ENCODE measurements around the gene SPECC1L. TPM values are rescaled to one million over a fixed set of nuclear protein-coding genes. Genes with fewer than 3 reads are reported as not detected.

Gene SPECC1L
- total RNA-seq, 1 experiment from 2014 or later: 35.1 TPM

DNA sequence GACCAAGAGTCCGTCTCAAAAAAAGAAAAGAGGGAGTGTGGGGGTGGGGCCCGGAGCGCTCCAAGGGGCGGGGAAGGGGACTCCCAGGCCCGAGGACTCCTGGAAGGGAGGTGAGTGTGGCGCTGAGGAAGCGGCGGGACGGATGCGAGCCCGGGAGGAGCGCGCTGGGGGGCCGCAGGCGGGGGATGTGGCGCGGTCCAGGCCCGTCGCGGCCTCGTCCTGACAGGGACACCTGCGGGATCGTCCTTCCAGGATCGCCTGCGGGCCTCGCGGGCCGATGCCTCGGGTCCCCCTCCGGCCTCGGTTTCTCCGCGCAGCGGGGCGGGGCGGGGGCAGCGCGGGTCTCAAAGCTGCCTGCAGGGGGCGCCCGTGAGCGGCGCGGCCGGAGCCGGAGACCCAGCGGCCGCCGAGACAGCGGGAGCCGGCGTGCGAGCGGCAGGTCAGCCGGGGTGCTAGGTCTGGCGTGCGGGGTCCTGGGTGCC is 152.9 kb downstream of the SPECC1L start:
- Histone ChIP-seq H3K9me2 (replicated peaks; ENCODE audit: insufficient read depth, low read length) (no peaks in the 10 kb centered on the region), H3K9me3 (ENCODE audit: low read length) (no peaks in the 10 kb centered on the region), H3K27ac (ENCODE audit: low read length) (peak overlapping the region; percentile 99; the same call in 1 of the 2 replicates), H2AFZ (ENCODE audit: low read length) (no peak overlapping the region), H4K20me1 (ENCODE audit: insufficient read depth, low read depth, low read length) (no peaks in the 10 kb centered on the region), H3K27me3 (ENCODE audit: low read length) (no peaks in the 10 kb centered on the region), H3K4me1 (ENCODE audit: low read length) (peaks cover 68% of the 10 kb centered on the region), H3K4me2 (ENCODE audit: low read depth, low read length, poor library complexity, severe bottlenecking) (peak overlapping the region; percentile 85), H3K9ac (ENCODE audit: low read length) (peak overlapping the region; percentile 87), H3K4me3 (ENCODE audit: low read length) (peak overlapping the region; percentile 78), H3K79me2 (ENCODE audit: low read length) (peaks cover 26% of the 10 kb centered on the region), H3K36me3 (ENCODE audit: insufficient read depth, low read length) (no peaks in the 10 kb centered on the region)
- DNase-seq: peak; percentile 85

DNA sequence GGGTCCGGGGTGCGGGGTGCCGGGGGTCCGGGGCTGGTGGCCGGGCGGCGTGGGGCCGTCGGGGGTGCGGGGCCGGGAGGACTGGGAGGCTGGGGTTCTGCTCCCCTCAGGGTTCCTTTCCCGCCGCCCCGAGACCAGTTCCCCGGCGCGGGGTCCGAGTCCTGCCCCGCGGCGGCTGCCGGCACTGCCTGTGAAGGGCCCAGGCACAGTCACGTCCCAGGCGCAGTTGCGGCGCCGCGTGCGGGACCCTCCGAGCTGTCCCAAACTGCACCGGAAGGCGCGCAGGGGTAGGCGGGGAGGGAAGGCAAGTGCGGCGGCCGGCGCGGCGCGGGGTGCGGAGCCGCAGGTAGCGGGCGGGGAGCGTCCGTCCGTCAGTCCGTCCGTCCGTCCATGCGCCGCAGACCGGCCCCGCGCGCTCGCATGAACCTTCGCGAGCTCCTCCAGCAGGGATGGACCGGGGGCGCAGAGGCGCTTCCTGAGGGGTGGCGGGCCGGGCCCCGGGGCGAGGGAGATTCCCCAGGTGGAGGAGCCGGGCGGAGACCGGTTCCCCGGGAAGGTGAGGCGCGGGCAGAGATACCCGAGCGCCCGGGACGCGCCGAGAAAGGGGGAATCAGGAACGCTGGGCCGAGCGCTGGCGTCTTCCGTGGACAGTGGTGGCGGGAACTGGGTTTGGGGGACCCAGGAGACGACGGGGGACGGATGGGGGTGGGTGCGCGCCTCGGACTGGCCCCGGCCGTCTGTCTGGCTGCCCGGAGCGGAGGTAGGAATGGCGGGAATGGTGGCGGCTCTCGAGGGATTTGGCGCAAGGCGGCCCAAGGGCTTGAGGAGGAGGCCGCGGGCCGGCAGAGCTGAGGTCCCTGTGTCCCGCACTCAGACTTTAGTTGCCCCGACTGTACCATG is 153.6 kb downstream of the SPECC1L start:
- H2AFZ ChIP-seq (ENCODE audit: low read length): no peak overlapping the region
- peak overlapping the region; percentile 99 for H3K27ac ChIP-seq (ENCODE audit: low read length)

DNA sequence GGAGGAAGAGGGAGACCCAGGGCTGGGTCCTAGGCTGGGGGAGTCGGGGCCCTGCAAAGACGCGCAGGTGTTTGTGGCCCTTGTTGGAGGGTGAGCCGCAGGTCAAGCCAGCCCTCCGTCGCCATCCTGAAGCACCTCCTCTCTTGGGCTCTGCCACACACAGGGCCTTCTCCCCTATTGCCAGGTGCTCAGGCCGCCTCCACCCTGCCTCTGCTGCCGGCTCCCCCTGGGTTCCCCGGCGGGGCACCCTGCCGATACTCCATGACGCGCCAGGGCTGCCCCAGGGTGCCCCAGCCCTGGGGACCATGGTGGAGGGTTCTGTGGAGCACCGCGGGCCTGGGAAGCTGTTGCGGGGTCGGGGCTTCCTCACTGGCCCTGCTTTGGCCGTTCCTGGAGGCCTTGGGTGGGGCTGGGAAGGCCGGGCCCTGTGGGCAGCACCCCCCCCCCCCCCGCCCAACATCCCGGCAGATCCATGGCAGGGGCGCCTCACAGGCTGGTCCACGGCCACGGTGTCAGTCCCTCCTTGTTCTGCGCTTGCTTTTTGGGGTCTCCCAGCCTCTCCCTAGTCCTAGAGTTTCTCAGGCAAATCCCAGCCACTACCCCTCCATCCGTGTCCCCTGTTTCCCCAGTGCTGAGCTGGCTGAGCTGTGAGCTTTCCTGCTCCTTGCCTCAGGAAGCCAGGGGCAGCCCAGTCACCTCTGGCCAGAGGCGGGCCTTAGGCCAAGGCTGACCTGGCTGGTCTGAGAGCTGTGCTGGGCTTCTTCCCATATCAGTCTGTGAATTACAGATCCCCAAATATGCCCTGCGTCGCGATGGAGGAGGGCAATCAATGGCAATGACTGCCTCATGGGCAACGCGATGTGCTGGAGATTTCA is 154.5 kb downstream of the SPECC1L start:
- Histone ChIP-seq H3K9me2 (replicated peaks; ENCODE audit: insufficient read depth, low read length) (no peaks in the 10 kb centered on the region), H3K36me3 (ENCODE audit: insufficient read depth, low read length) (no peaks in the 10 kb centered on the region), H3K4me3 (ENCODE audit: low read length) (peak overlapping the region; percentile 78), H3K9me3 (ENCODE audit: low read length) (no peaks in the 10 kb centered on the region), H3K9ac (ENCODE audit: low read length) (peak overlapping the region; percentile 87), H3K79me2 (ENCODE audit: low read length) (peaks cover 40% of the 10 kb centered on the region), H4K20me1 (ENCODE audit: insufficient read depth, low read depth, low read length) (no peaks in the 10 kb centered on the region), H3K4me1 (ENCODE audit: low read length) (peaks cover 73% of the 10 kb centered on the region), H3K27me3 (ENCODE audit: low read length) (no peaks in the 10 kb centered on the region), H3K4me2 (ENCODE audit: low read depth, low read length, poor library complexity, severe bottlenecking) (peak overlapping the region; percentile 85), H2AFZ (ENCODE audit: low read length) (no peak overlapping the region), H3K27ac (ENCODE audit: low read length) (peak overlapping the region; percentile 99)
- DNase-seq: peak; percentile 54

More for the DNA sequence above, 153.6 kb downstream of the SPECC1L start:
- Histone ChIP-seq H4K20me1 (ENCODE audit: insufficient read depth, low read depth, low read length) (no peaks in the 10 kb centered on the region), H3K9me2 (replicated peaks; ENCODE audit: insufficient read depth, low read length) (no peaks in the 10 kb centered on the region), H3K4me3 (ENCODE audit: low read length) (peak overlapping the region; percentile 78), H3K36me3 (ENCODE audit: insufficient read depth, low read length) (no peaks in the 10 kb centered on the region), H3K79me2 (ENCODE audit: low read length) (peaks cover 31% of the 10 kb centered on the region), H3K4me2 (ENCODE audit: low read depth, low read length, poor library complexity, severe bottlenecking) (peak overlapping the region; percentile 85), H3K4me1 (ENCODE audit: low read length) (peaks cover 68% of the 10 kb centered on the region), H3K9ac (ENCODE audit: low read length) (peak overlapping the region; percentile 87), H3K9me3 (ENCODE audit: low read length) (no peaks in the 10 kb centered on the region), H3K27me3 (ENCODE audit: low read length) (no peaks in the 10 kb centered on the region)
- DNase-seq: peak; percentile 77

DNA sequence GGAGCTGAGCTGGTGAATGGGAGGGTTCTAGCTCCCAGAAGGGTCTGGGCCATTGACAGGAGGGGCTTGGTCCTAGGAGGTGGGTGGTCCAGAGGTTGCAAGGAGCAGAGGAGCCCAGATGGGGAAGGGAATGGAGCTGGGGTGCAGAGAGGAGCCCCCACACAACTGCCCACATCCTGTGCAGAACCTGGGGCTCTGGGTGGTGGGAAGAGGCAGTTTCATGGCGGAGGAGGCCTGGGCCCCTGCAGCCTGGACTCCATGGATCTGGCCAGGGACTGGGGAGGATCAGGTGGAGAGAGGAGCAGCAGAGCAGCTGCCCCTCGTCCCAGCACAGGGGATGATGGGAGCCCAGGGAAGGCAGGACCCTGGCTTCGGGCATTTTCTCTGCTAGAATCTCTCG is 155.8 kb downstream of the SPECC1L start:
- H3K4me2 ChIP-seq (ENCODE audit: low read depth, low read length, poor library complexity, severe bottlenecking): peak overlapping the region; percentile 85
- H3K9ac ChIP-seq (ENCODE audit: low read length): peak overlapping the region; percentile 87

DNA sequence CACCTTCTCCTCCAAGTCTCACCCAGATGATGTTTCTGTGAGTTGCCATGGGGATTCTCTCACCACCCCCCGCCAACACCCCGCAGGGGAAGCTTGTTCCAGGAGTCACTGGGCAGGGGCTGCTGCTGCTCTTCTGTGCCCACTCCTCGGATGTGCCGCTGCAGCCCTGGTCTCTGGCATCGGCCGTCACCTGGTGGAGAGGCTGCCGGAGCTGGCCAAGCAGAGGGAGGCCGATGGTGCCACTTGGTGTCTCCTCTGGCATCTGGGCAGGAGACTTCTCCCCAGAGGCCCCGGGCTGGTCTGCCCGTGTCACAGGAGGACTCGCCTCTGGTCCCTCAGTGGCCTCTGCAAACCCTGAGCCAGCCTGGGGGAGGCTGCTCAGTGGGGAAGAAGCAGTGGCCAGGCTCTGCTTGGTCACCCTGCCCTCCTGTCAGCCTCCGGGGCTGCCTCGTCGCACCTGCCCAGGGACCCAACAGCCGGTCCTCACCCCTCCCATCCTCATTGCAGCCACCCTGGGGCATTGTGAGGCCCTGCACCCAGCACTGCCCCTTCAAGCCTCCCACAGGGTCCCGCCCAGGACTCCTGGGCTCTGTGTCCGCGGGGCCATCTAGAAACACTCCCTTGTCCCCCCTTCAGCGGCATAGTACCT is 156.3 kb downstream of the SPECC1L start:
- peak overlapping the region; percentile 78 for H3K4me3 ChIP-seq (ENCODE audit: low read length)
- no peaks in the 10 kb centered on the region for H3K27me3 ChIP-seq (ENCODE audit: low read length)
- peak overlapping the region; percentile 99 for H3K27ac ChIP-seq (ENCODE audit: low read length)
- peak overlapping the region; percentile 87 for H3K9ac ChIP-seq (ENCODE audit: low read length)
- H3K4me2 ChIP-seq (ENCODE audit: low read depth, low read length, poor library complexity, severe bottlenecking): peak overlapping the region; percentile 85
- H3K4me1 ChIP-seq (ENCODE audit: low read length): peaks cover 77% of the 10 kb centered on the region
- H4K20me1 ChIP-seq (ENCODE audit: insufficient read depth, low read depth, low read length): no peaks in the 10 kb centered on the region
- no peak overlapping the region for H2AFZ ChIP-seq (ENCODE audit: low read length)
- peak; percentile 71 for DNase-seq
- no peaks in the 10 kb centered on the region for H3K9me3 ChIP-seq (ENCODE audit: low read length)
- H3K79me2 ChIP-seq (ENCODE audit: low read length): peaks cover 58% of the 10 kb centered on the region
- no peaks in the 10 kb centered on the region for H3K36me3 ChIP-seq (ENCODE audit: insufficient read depth, low read length)
- no peaks in the 10 kb centered on the region for H3K9me2 ChIP-seq (replicated peaks; ENCODE audit: insufficient read depth, low read length)

More for the DNA sequence above, 155.8 kb downstream of the SPECC1L start:
- H3K9me3 ChIP-seq (ENCODE audit: low read length): no peaks in the 10 kb centered on the region
- no peaks in the 10 kb centered on the region for H3K36me3 ChIP-seq (ENCODE audit: insufficient read depth, low read length)
- H3K4me1 ChIP-seq (ENCODE audit: low read length): peaks cover 73% of the 10 kb centered on the region
- H3K27ac ChIP-seq (ENCODE audit: low read length): peak overlapping the region; percentile 99
- DNase-seq: no peak
- H3K9me2 ChIP-seq (replicated peaks; ENCODE audit: insufficient read depth, low read length): no peaks in the 10 kb centered on the region
- H3K4me3 ChIP-seq (ENCODE audit: low read length): peak overlapping the region; percentile 78
- H3K27me3 ChIP-seq (ENCODE audit: low read length): no peaks in the 10 kb centered on the region
- peaks cover 53% of the 10 kb centered on the region for H3K79me2 ChIP-seq (ENCODE audit: low read length)
- H2AFZ ChIP-seq (ENCODE audit: low read length): no peak overlapping the region
- H4K20me1 ChIP-seq (ENCODE audit: insufficient read depth, low read depth, low read length): no peaks in the 10 kb centered on the region

DNA sequence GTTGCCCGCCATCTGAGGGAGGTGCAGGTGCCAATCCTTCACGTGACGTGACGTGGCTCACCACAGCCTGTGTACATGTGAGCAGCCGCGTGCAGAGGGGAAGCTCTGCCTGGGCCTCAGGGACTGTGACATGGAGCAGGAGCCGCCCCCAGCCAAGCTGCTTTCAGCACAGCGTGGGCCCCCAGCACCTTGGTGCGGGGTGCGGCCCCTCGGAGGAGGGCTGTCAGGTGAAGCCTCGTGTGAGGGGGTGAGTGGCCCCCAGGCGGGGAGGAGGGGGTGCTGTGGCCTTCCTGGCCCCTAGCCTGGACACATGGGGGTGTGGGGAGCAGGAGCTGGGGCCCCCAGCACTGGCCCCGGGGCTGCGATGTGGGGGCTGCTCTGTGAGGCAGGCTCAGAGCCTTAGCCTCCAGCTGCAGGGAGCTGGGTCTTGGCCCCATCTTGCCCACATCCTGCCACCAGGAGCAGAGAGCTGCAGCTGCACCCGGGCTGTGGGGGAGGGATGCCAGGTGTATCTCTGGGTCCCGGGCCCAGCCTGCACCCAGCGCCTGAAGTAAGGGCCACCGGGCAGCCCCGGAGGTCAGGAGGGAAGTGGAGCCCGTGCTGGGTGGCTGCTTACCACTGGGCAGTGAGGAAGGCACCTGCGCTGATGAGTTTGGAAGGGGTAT is 157.0 kb downstream of the SPECC1L start, which contains the start of gene ADORA2A:
TSS of gene ADORA2A (plus strand) at position 100 of the 665 bp plus-strand sequence. CDS start 5,806 bp downstream, outside the sequence.
- Histone ChIP-seq H3K9ac (ENCODE audit: low read length) (peak within 1 kb of the TSS; percentile 87), H4K20me1 (ENCODE audit: insufficient read depth, low read depth, low read length) (no peaks in the 10 kb centered on the region), H3K4me2 (ENCODE audit: low read depth, low read length, poor library complexity, severe bottlenecking) (peak within 1 kb of the TSS; percentile 85), H3K27ac (ENCODE audit: low read length) (peak within 1 kb of the TSS; percentile 99), H2AFZ (ENCODE audit: low read length) (no peak within 1 kb of the TSS), H3K36me3 (ENCODE audit: insufficient read depth, low read length) (no peaks in the 10 kb centered on the region), H3K4me3 (ENCODE audit: low read length) (peak within 1 kb of the TSS; percentile 78), H3K9me2 (replicated peaks; ENCODE audit: insufficient read depth, low read length) (no peaks in the 10 kb centered on the region), H3K9me3 (ENCODE audit: low read length) (no peaks in the 10 kb centered on the region), H3K27me3 (ENCODE audit: low read length) (no peaks in the 10 kb centered on the region), H3K4me1 (ENCODE audit: low read length) (peaks cover 83% of the 10 kb centered on the region), H3K79me2 (ENCODE audit: low read length) (peaks cover 61% of the 10 kb centered on the region)
- peak; percentile 95 for DNase-seq

DNA sequence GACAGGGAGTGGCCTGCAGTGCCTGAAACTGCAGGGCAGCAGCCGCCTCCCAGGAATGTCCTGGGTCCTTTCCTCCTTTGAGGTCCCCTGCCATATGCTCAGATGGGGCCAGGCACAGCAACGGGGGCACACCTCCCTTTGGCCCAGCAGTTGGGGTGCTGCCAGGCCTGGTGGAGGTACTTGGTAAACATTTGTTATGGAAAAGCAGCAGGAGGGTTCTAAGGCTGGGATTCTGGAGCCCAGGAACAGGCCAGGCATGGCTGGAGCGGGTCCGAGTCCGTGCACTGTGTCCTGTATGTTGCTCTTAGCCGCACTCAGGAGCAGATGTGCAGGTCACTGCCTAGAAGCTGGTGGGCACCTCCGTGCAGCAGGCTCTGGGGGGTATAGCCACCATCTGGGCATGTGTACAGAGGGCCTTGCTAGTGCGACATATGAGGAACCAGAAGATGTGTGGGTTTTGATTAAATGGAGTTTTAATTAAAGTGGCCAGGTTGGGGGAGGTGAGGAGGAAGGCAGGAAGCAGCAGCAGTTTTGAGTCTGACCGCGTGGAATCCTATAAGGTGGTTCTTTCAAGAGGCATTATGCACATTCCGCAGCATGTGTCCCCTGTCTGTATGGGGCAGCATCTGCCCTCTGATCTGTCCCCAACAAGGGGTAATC is 158.2 kb downstream of the SPECC1L start:
- Histone ChIP-seq H3K79me2 (ENCODE audit: low read length) (peaks cover 63% of the 10 kb centered on the region), H3K4me2 (ENCODE audit: low read depth, low read length, poor library complexity, severe bottlenecking) (peak overlapping the region; percentile 85), H3K9me2 (replicated peaks; ENCODE audit: insufficient read depth, low read length) (no peaks in the 10 kb centered on the region), H3K9ac (ENCODE audit: low read length) (peak overlapping the region; percentile 87), H3K36me3 (ENCODE audit: insufficient read depth, low read length) (no peaks in the 10 kb centered on the region), H3K4me3 (ENCODE audit: low read length) (peak overlapping the region; percentile 78), H4K20me1 (ENCODE audit: insufficient read depth, low read depth, low read length) (no peaks in the 10 kb centered on the region), H3K27me3 (ENCODE audit: low read length) (no peaks in the 10 kb centered on the region), H3K4me1 (ENCODE audit: low read length) (peaks cover 96% of the 10 kb centered on the region), H2AFZ (ENCODE audit: low read length) (no peak overlapping the region), H3K9me3 (ENCODE audit: low read length) (no peaks in the 10 kb centered on the region), H3K27ac (ENCODE audit: low read length) (peak overlapping the region; percentile 99)
- peak; percentile 87 for DNase-seq
